Smooth muscle cell (in vitro differentiated cells): ENCODE results near the gene SNRNP200. TPM values are rescaled to one million over a fixed set of nuclear protein-coding genes. Genes with fewer than 3 reads are reported as not detected.

Experiments
- DNase-seq: peaks from one replicate; lab custom pipeline; 2025; ENCODE audit not compliant: unreplicated experiment; lab: John Stamatoyannopoulos, UW
- H2AFZ ChIP-seq: fragments of 200-600 bp; sonication (generic); 2 replicates; pipeline ENCODE4 v1.6.0; 2016; ENCODE audit warnings: antibody characterized with exemption, low read depth, mild to moderate bottlenecking
- H3F3A ChIP-seq: fragments of 200-600 bp; sonication (generic); 2 replicates; pipeline ENCODE4 v1.6.0; 2017; ENCODE audit warnings: antibody characterized with exemption, low read depth
- H3K27ac ChIP-seq: fragments of 200-600 bp; sonication (generic); 2 replicates; pipeline ENCODE4 v1.5.1; 2016; ENCODE audit warnings: low read depth, mild to moderate bottlenecking
- H3K27me3 ChIP-seq: fragments of 200-600 bp; sonication (generic); 2 replicates; pipeline ENCODE4 v1.6.1; 2016; ENCODE audit warnings: low read depth, mild to moderate bottlenecking
- H3K36me3 ChIP-seq: fragments of 200-600 bp; sonication (generic); 2 replicates; pipeline ENCODE4 v1.5.1; 2016; ENCODE audit warnings: low read depth
- H3K4me1 ChIP-seq: fragments of 200-600 bp; sonication (generic); 2 replicates; pipeline ENCODE4 v1.5.1; 2016; ENCODE audit warnings: low read depth
- H3K4me2 ChIP-seq: fragments of 200-600 bp; sonication (generic); 2 replicates; pipeline ENCODE4 v1.6.0; 2016; ENCODE audit warnings: mild to moderate bottlenecking
- H3K4me3 ChIP-seq: fragments of 200-600 bp; sonication (generic); 2 replicates; pipeline ENCODE4 v1.5.1; 2016; ENCODE audit warnings: mild to moderate bottlenecking
- H3K79me2 ChIP-seq: fragments of 200-600 bp; sonication (generic); 2 replicates; pipeline ENCODE4 v1.6.0; 2016; ENCODE audit warnings: low read depth, mild to moderate bottlenecking
- H3K9ac ChIP-seq: fragments of 200-600 bp; sonication (generic); 2 replicates; pipeline ENCODE4 v1.6.0; 2016; ENCODE audit warnings: low read depth
- H3K9me3 ChIP-seq: fragments of 200-600 bp; sonication (generic); replicated peaks from 2 replicates; pipeline ENCODE4 v1.5.1; 2016; ENCODE audit warnings: low read depth
- H4K20me1 ChIP-seq: fragments of 200-600 bp; sonication (generic); 2 replicates; pipeline ENCODE4 v1.6.0; 2016; ENCODE audit warnings: low read depth
- WGBS: methylation state at CpG from one replicate; pipeline ENCODE4 v1.1.7; 2016; ENCODE audit warnings: low lambda C conversion rate; 5-methylcytosine and 5-hydroxymethylcytosine counted together
- polyA plus RNA-seq: library from polyadenylated mRNA; unstranded; fragments of >200 nt; fragmentation: Nextera tagmentation; extraction: Ambion mirVana; gene quantifications from 2 replicates; pipeline ENCODE4 v1.2.1, GENCODE V29; 2016
- total RNA-seq: library from RNA; depleted of rRNA; stranded (reverse); fragments of >200 nt; gene quantifications from 2 replicates; pipeline ENCODE4 v1.2.3, GENCODE V29; 2014
- TF ChIP-seq, protein P1 (sequence below): fragments of 200-600 bp; sonication (generic); IDR thresholded peaks from 2 replicates; pipeline ENCODE4 v1.5.1; 2017; ENCODE audit warnings: borderline replicate concordance, mild to moderate bottlenecking, antibody characterized with exemption; ENCODE audit not compliant: insufficient read depth, poor library complexity, severe bottlenecking

Gene SNRNP200
- total and polyA plus RNA-seq, 2 experiments from 2014 or later = 49.5 to 54.1 TPM

DNA sequence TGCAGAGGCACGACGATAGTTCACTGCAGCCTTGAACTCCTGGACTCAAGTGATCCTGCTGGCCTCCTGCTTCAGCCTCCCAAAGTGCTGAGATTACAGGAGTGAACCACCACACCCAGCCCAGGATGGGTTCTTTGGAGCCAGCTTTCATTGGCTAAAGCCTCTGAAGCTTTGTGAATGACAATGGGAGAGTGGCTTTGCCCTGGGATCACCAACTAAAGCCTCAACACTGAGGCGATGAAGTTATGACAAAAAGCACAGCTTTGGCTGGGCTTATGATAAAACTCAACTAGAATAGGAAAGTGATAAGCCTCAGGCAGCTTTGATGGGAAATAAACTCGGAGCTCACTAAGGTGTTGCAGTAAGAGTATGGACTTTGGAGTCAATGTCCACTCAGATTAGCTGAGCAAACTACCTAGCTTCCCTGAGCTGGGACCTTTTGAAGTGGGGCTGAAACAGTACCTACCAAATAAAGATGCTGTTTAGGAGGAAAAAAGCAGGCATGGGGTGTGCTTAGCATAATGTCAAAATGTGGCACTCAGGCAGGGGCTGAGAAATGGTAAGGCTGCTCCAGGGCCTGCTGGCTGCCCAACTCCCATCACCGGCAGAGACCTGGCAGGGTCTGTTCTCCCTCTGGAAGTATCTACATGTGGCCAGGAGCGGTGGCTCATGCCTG lies 43.9 kb downstream of the SNRNP200 start:
- 89% methylated on average over 6 of the region's 6 CpGs for WGBS
- no peak overlapping the region for H3K4me2 ChIP-seq

DNA sequence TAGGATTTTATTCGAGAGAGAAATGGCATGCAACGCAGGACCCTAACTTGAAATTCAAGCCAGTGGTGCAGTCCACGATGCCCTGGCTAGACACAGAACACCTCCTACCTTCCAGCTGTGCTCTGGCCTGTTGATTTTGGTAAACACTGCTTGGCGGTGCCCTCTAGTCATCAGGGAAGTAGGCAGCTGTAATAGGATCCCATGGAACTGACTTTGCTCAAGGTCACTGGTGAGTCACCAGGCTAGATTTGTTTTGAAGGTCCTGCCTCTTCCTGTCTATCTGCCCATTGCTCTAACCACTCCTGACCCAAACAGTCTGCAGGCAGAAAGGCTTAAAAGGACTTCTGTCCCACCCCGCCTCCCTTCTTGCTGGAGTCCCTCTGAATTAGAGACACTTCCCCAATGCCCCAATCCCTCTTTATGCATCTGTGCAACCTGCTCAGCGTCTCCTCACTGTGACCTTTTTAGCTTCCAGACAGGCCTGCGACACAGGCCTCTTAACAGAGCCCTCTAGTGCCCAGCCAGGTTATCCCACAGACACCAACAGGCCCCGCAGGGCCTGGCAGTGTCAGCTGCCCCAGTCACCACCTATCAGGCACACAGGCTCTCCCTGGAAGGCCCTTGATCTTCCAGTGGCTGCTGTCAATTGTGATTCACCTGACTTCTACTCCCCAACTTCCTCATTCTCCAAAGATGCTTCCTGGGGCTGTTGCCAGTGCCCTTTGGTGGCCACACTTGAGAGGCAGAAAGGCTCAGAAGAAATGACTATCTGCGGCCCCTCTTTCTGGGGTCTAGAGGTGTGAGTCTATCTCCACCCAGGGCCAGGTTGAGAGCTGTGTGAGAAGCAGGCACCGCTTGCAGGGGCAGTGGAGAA lies 44.7 kb downstream of the SNRNP200 start:
- TF ChIP-seq, protein P1, sequence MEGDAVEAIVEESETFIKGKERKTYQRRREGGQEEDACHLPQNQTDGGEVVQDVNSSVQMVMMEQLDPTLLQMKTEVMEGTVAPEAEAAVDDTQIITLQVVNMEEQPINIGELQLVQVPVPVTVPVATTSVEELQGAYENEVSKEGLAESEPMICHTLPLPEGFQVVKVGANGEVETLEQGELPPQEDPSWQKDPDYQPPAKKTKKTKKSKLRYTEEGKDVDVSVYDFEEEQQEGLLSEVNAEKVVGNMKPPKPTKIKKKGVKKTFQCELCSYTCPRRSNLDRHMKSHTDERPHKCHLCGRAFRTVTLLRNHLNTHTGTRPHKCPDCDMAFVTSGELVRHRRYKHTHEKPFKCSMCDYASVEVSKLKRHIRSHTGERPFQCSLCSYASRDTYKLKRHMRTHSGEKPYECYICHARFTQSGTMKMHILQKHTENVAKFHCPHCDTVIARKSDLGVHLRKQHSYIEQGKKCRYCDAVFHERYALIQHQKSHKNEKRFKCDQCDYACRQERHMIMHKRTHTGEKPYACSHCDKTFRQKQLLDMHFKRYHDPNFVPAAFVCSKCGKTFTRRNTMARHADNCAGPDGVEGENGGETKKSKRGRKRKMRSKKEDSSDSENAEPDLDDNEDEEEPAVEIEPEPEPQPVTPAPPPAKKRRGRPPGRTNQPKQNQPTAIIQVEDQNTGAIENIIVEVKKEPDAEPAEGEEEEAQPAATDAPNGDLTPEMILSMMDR = peak; percentile 23
- Histone ChIP-seq H3K4me3 (no peak overlapping the region), H3K4me2 (peak overlapping the region; percentile 59), H3F3A (peaks cover 16% of the 10 kb centered on the region), H3K9ac (no peak overlapping the region), H3K79me2 (peaks cover 81% of the 10 kb centered on the region), H4K20me1 (peaks cover 73% of the 10 kb centered on the region), H3K36me3 (no peaks in the 10 kb centered on the region), H3K27me3 (no peaks in the 10 kb centered on the region), H3K4me1 (peaks cover 10% of the 10 kb centered on the region), H2AFZ (no peak overlapping the region), H3K27ac (peak overlapping the region; percentile 83), H3K9me3 (no peaks in the 10 kb centered on the region)
- 45% methylated on average over 10 of the region's 10 CpGs for WGBS
- DNase-seq = no peak

More for the DNA sequence above, 43.9 kb downstream of the SNRNP200 start:
- H4K20me1 ChIP-seq = peaks cover 73% of the 10 kb centered on the region
- H3K4me1 ChIP-seq = peaks cover 10% of the 10 kb centered on the region
- peak overlapping the region; percentile 83 for H3K27ac ChIP-seq
- H3K27me3 ChIP-seq = no peaks in the 10 kb centered on the region
- peaks cover 16% of the 10 kb centered on the region for H3F3A ChIP-seq
- H3K79me2 ChIP-seq = peaks cover 74% of the 10 kb centered on the region
- DNase-seq = no peak
- no peaks in the 10 kb centered on the region for H3K9me3 ChIP-seq
- no peaks in the 10 kb centered on the region for H3K36me3 ChIP-seq
- no peak overlapping the region for H3K4me3 ChIP-seq
- TF ChIP-seq, protein P1 = no peak
- no peak overlapping the region for H2AFZ ChIP-seq
- no peak overlapping the region for H3K9ac ChIP-seq

DNA sequence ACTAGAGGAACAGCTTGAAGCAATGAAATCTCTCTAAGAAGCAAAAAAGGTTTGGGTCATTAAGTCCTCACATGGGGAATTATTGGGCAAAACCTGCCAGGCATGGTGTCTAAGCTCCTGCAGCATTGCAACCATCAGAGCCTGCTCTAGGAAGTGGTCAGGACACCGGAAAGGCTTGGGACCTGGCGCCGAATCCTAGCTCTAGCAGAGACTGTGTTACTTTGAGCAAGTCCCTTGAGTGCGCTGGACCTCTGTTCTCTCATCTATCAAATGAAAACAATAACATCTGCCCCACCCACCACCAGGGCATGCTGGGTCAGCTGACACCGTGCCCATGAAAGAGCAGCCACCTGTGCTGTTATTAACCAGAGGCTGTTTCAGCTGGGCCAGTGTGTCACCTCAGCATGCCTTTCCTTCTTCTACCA lies 45.8 kb downstream of the SNRNP200 start:
- no peak overlapping the region for H3K4me2 ChIP-seq

More for the DNA sequence above, 45.8 kb downstream of the SNRNP200 start:
- DNase-seq = no peak
- 97% methylated on average over 5 of the region's 5 CpGs for WGBS
- Histone ChIP-seq H4K20me1 (peaks cover 64% of the 10 kb centered on the region), H3K27ac (peak overlapping the region; percentile 83), H3K27me3 (no peaks in the 10 kb centered on the region), H3K4me1 (peaks cover 7% of the 10 kb centered on the region), H3K36me3 (no peaks in the 10 kb centered on the region), H2AFZ (no peak overlapping the region), H3F3A (peaks cover 16% of the 10 kb centered on the region), H3K4me3 (no peak overlapping the region), H3K9me3 (no peaks in the 10 kb centered on the region), H3K9ac (no peak overlapping the region), H3K79me2 (peaks cover 70% of the 10 kb centered on the region)
- TF ChIP-seq, protein P1 = no peak
